AG10803 (cell line): ENCODE measurements around the gene GPR21.

Experiments used
- DNase-seq: peaks from one replicate; pipeline ENCODE4 v3.0.0; 2010; ENCODE audit warnings: low read depth
- H3K4me3 ChIP-seq: 2 replicates; pipeline ENCODE4 v1.5.1; 2011; ENCODE audit warnings: mild to moderate bottlenecking, low read length, control low read depth
- CTCF ChIP-seq: conservative IDR thresholded peaks from 2 replicates; pipeline ENCODE4 v1.5.1; 2011; ENCODE audit warnings: mild to moderate bottlenecking, low read length, control low read depth, inconsistent platforms

The GPR21 gene

GRCh38 chr9:123062351-123063176, 29.1 kb downstream of the GPR21 start:
- TF ChIP-seq CTCF: no peak
- DNase-seq: peak; percentile 77
- H3K4me3 ChIP-seq: no peak overlapping the region

- DNase-seq: peak; percentile 92
- H3K4me3 ChIP-seq: no peak overlapping the region
- no peak for TF ChIP-seq CTCF
Observed at GRCh38 chr9:123063177-123063598, 29.7 kb downstream of the GPR21 start.

GRCh38 chr9:123063896-123064295, 30.4 kb downstream of the GPR21 start:
- no peak overlapping the region for H3K4me3 ChIP-seq
- TF ChIP-seq CTCF: no peak
- no peak for DNase-seq

GRCh38 chr9:123064716-123065115, 31.2 kb downstream of the GPR21 start:
- no peak overlapping the region for H3K4me3 ChIP-seq
- DNase-seq: no peak
- no peak for TF ChIP-seq CTCF

- H3K4me3 ChIP-seq: no peak overlapping the region
- no peak for TF ChIP-seq CTCF
- peak; percentile 33 for DNase-seq
Observed at GRCh38 chr9:123065196-123065595, 31.7 kb downstream of the GPR21 start.

- no peak overlapping the region for H3K4me3 ChIP-seq
- TF ChIP-seq CTCF: no peak
- DNase-seq: no peak
Observed at GRCh38 chr9:123067136-123067535, 33.7 kb downstream of the GPR21 start.

- peak; percentile 99 for DNase-seq
- TF ChIP-seq CTCF: no peak
Observed at GRCh38 chr9:123069010-123069481, 35.6 kb downstream of the GPR21 start.

More at GRCh38 chr9:123069010-123069481, 35.6 kb downstream of the GPR21 start:
- H3K4me3 ChIP-seq: no peak overlapping the region
